ENCODE results near the gene S100A8.

S100A8 gene

GRCh38 chr1:153397924-153398651 is 7.2 kb upstream of the S100A8 start:
- Histone ChIP-seq H3K27me3 (ENCODE audit: low read length) (no peaks in the 10 kb centered on the region), H3K36me3 (ENCODE audit: low read length) (no peaks in the 10 kb centered on the region)

GRCh38 chr1:153397051-153397923 is 6.4 kb upstream of the S100A8 start:
- Histone ChIP-seq H3F3A (ENCODE audit: insufficient read depth) (no peaks in the 10 kb centered on the region), H4K20me1 (ENCODE audit: low read depth, low read length) (no peaks in the 10 kb centered on the region), H3K36me3 (ENCODE audit: low read length) (no peaks in the 10 kb centered on the region), H3K4me2 (ENCODE audit: low read depth, low read length, poor library complexity, severe bottlenecking) (no peak overlapping the region), H2AFZ (ENCODE audit: low read depth, low read length, severe bottlenecking) (no peak overlapping the region), H3K27ac (ENCODE audit: low read depth, low read length) (no peak overlapping the region), H3K9me3 (ENCODE audit: insufficient read depth, low read length) (no peaks in the 10 kb centered on the region), H3K9ac (ENCODE audit: low read length) (no peak overlapping the region), H3K9me2 (replicated peaks; ENCODE audit: insufficient read depth, low read length) (no peaks in the 10 kb centered on the region), H3K4me3 (ENCODE audit: insufficient read depth, low read length, poor library complexity, severe bottlenecking) (no peak overlapping the region), H3K27me3 (ENCODE audit: low read length) (no peaks in the 10 kb centered on the region), H3K79me2 (ENCODE audit: insufficient read depth, low read length) (no peaks in the 10 kb centered on the region)
- no peak for TF ChIP-seq CTCF (IDR thresholded peaks at IDR 0.05; ENCODE audit: insufficient read depth, low read length, poor library complexity, severe bottlenecking)
- no peak for TF ChIP-seq EZH2phosphoT487 (conservative IDR thresholded peaks at IDR 0.05; ENCODE audit: low read length)

More at GRCh38 chr1:153397924-153398651, 7.2 kb upstream of the S100A8 start:
- Histone ChIP-seq H3F3A (ENCODE audit: insufficient read depth) (no peaks in the 10 kb centered on the region), H2AFZ (ENCODE audit: low read depth, low read length, severe bottlenecking) (no peak overlapping the region), H3K9ac (ENCODE audit: low read length) (no peak overlapping the region), H3K4me2 (ENCODE audit: low read depth, low read length, poor library complexity, severe bottlenecking) (no peak overlapping the region), H3K4me3 (ENCODE audit: insufficient read depth, low read length, poor library complexity, severe bottlenecking) (no peak overlapping the region), H3K9me2 (replicated peaks; ENCODE audit: insufficient read depth, low read length) (no peaks in the 10 kb centered on the region), H3K79me2 (ENCODE audit: insufficient read depth, low read length) (no peaks in the 10 kb centered on the region), H3K27ac (ENCODE audit: low read depth, low read length) (no peak overlapping the region), H3K9me3 (ENCODE audit: insufficient read depth, low read length) (no peaks in the 10 kb centered on the region), H4K20me1 (ENCODE audit: low read depth, low read length) (no peaks in the 10 kb centered on the region)
- no peak for TF ChIP-seq CTCF (IDR thresholded peaks at IDR 0.05; ENCODE audit: insufficient read depth, low read length, poor library complexity, severe bottlenecking)
- TF ChIP-seq EZH2phosphoT487 (conservative IDR thresholded peaks at IDR 0.05; ENCODE audit: low read length): no peak

- no peaks in the 10 kb centered on the region for H3K9me2 ChIP-seq (replicated peaks; ENCODE audit: insufficient read depth, low read length)
- no peaks in the 10 kb centered on the region for H3K36me3 ChIP-seq (ENCODE audit: low read length)
- H3K79me2 ChIP-seq (ENCODE audit: insufficient read depth, low read length): no peaks in the 10 kb centered on the region
- H3K27me3 ChIP-seq (ENCODE audit: low read length): no peaks in the 10 kb centered on the region
- H3F3A ChIP-seq (ENCODE audit: insufficient read depth): no peaks in the 10 kb centered on the region
- H3K27ac ChIP-seq (ENCODE audit: low read depth, low read length): no peak overlapping the region
- no peak overlapping the region for H3K4me3 ChIP-seq (ENCODE audit: insufficient read depth, low read length, poor library complexity, severe bottlenecking)
- no peaks in the 10 kb centered on the region for H4K20me1 ChIP-seq (ENCODE audit: low read depth, low read length)
- no peak overlapping the region for H2AFZ ChIP-seq (ENCODE audit: low read depth, low read length, severe bottlenecking)
- no peak overlapping the region for H3K4me2 ChIP-seq (ENCODE audit: low read depth, low read length, poor library complexity, severe bottlenecking)
- H3K9ac ChIP-seq (ENCODE audit: low read length): no peak overlapping the region
- H3K9me3 ChIP-seq (ENCODE audit: insufficient read depth, low read length): no peaks in the 10 kb centered on the region
- no peak for TF ChIP-seq CTCF (IDR thresholded peaks at IDR 0.05; ENCODE audit: insufficient read depth, low read length, poor library complexity, severe bottlenecking)
- no peak for TF ChIP-seq EZH2phosphoT487 (conservative IDR thresholded peaks at IDR 0.05; ENCODE audit: low read length)
Observed at GRCh38 chr1:153396461-153396860, 5.6 kb upstream of the S100A8 start.
